ENCODE data around the gene LRP1B. TPM values are rescaled to one million over a fixed set of nuclear protein-coding genes. Genes with fewer than 3 reads are reported as not detected.

The LRP1B gene
- total RNA-seq, 3 donors from 2014 or later: 2.3 to 29.8 (median 21.8) TPM

- no peaks in the 10 kb centered on the region for H3K9me3 ChIP-seq
- H3K4me3 ChIP-seq: no peak overlapping the region
- no peak overlapping the region for H3K27ac ChIP-seq
- intact Hi-C loops (cut with DNase I; ENCODE audit: low total_unique reads): no loop called here
- no peak for DNase-seq (ENCODE audit: low spot score in 2 of 2)
- no peaks in the 10 kb centered on the region for H3K4me1 ChIP-seq
- H3K27me3 ChIP-seq: no peaks in the 10 kb centered on the region
- TF ChIP-seq POLR2AphosphoS5 (IDR thresholded peaks at IDR 0.05) (no peak), POLR2A (IDR thresholded peaks at IDR 0.05) (no peak)
- TF ChIP-seq, protein P1, sequence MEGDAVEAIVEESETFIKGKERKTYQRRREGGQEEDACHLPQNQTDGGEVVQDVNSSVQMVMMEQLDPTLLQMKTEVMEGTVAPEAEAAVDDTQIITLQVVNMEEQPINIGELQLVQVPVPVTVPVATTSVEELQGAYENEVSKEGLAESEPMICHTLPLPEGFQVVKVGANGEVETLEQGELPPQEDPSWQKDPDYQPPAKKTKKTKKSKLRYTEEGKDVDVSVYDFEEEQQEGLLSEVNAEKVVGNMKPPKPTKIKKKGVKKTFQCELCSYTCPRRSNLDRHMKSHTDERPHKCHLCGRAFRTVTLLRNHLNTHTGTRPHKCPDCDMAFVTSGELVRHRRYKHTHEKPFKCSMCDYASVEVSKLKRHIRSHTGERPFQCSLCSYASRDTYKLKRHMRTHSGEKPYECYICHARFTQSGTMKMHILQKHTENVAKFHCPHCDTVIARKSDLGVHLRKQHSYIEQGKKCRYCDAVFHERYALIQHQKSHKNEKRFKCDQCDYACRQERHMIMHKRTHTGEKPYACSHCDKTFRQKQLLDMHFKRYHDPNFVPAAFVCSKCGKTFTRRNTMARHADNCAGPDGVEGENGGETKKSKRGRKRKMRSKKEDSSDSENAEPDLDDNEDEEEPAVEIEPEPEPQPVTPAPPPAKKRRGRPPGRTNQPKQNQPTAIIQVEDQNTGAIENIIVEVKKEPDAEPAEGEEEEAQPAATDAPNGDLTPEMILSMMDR (IDR thresholded peaks at IDR 0.05): no peak
- H3K36me3 ChIP-seq: no peaks in the 10 kb centered on the region
Measured at GRCh38 chr2:140786585-140786984, 1344.2 kb downstream of the LRP1B start.

- intact Hi-C loops (cut with DNase I; ENCODE audit: low total_unique reads): no loop called here
- H3K4me1 ChIP-seq: no peaks in the 10 kb centered on the region
- H3K27ac ChIP-seq: no peak overlapping the region
- H3K36me3 ChIP-seq: no peaks in the 10 kb centered on the region
- no peak overlapping the region for H3K4me3 ChIP-seq
- no peak for TF ChIP-seq POLR2AphosphoS5 (IDR thresholded peaks at IDR 0.05)
- TF ChIP-seq, protein P1 (IDR thresholded peaks at IDR 0.05): no peak
- no peak for TF ChIP-seq POLR2A (IDR thresholded peaks at IDR 0.05)
- no peaks in the 10 kb centered on the region for H3K27me3 ChIP-seq
- DNase-seq (ENCODE audit: low spot score in 2 of 2): no peak
- no peaks in the 10 kb centered on the region for H3K9me3 ChIP-seq
Measured at GRCh38 chr2:140775411-140775810, 1355.4 kb downstream of the LRP1B start.

GRCh38 chr2:140770645-140771044, 1360.2 kb downstream of the LRP1B start:
- H3K27me3 ChIP-seq: no peaks in the 10 kb centered on the region
- H3K36me3 ChIP-seq: no peaks in the 10 kb centered on the region
- intact Hi-C loops (cut with DNase I; ENCODE audit: low total_unique reads): no loop called here
- no peak for TF ChIP-seq POLR2A (IDR thresholded peaks at IDR 0.05)
- no peak overlapping the region for H3K4me3 ChIP-seq
- no peak for DNase-seq (ENCODE audit: low spot score in 2 of 2)
- H3K9me3 ChIP-seq: no peaks in the 10 kb centered on the region
- H3K4me1 ChIP-seq: no peaks in the 10 kb centered on the region
- no peak overlapping the region for H3K27ac ChIP-seq

GRCh38 chr2:140761807-140762206, 1369.0 kb downstream of the LRP1B start:
- Histone ChIP-seq H3K36me3 (no peaks in the 10 kb centered on the region), H3K9me3 (peaks cover 0 to 4% of the 10 kb centered on the region in 2 donors), H3K27me3 (no peaks in the 10 kb centered on the region), H3K4me1 (no peaks in the 10 kb centered on the region), H3K27ac (no peak overlapping the region), H3K4me3 (no peak overlapping the region)
- TF ChIP-seq POLR2A (IDR thresholded peaks at IDR 0.05) (no peak), POLR2AphosphoS5 (IDR thresholded peaks at IDR 0.05) (no peak)
- TF ChIP-seq, protein P1 (IDR thresholded peaks at IDR 0.05): no peak
- DNase-seq (ENCODE audit: low spot score in 2 of 2): no peak
- intact Hi-C loops (cut with DNase I; ENCODE audit: low total_unique reads): no loop called here

GRCh38 chr2:140759426-140760156, 1371.2 kb downstream of the LRP1B start:
- H3K4me1 ChIP-seq: no peaks in the 10 kb centered on the region
- H3K4me3 ChIP-seq: no peak overlapping the region
- DNase-seq (ENCODE audit: low spot score in 2 of 2): no peak
- no peaks in the 10 kb centered on the region for H3K36me3 ChIP-seq
- H3K9me3 ChIP-seq: peaks cover 0 to 4% of the 10 kb centered on the region in 2 donors
- H3K27ac ChIP-seq: no peak overlapping the region
- no peaks in the 10 kb centered on the region for H3K27me3 ChIP-seq
- intact Hi-C loops (cut with DNase I; ENCODE audit: low total_unique reads): no loop called here
- TF ChIP-seq POLR2AphosphoS5 (IDR thresholded peaks at IDR 0.05) (no peak), POLR2A (IDR thresholded peaks at IDR 0.05) (no peak)
- TF ChIP-seq, protein P1 (IDR thresholded peaks at IDR 0.05): no peak

All from breast epithelium (tissue), 4 donors.